ENCODE results near the gene MTX1.

The MTX1 gene

DNA sequence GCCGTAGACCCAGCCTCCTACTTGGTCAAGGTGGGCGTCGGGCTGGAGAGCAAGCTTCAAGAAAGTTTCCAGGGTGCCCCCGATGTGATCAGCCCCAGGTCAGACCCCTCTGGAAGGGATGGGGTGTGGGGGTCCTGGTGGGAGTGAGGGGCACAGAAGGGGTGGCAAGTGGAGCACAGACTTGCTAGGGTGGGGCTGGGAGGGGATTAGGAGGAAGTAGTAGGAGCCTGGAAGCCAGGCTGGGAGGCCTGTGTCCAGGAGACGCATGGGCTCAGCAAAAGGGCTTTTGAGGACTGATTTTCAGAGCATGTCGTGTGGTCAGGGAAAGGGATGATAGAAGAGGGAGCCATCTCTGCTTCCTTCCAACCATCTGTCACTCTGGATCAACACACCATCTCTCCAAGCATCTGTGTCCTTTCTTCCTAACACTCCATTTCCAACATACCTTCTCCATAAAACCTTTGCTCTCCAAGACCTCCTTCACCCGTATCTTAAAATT lies 26.4 kb upstream of the MTX1 start:
- no peak for TF ChIP-seq ZFX (IDR thresholded peaks at IDR 0.05)
- TF ChIP-seq, protein P1, sequence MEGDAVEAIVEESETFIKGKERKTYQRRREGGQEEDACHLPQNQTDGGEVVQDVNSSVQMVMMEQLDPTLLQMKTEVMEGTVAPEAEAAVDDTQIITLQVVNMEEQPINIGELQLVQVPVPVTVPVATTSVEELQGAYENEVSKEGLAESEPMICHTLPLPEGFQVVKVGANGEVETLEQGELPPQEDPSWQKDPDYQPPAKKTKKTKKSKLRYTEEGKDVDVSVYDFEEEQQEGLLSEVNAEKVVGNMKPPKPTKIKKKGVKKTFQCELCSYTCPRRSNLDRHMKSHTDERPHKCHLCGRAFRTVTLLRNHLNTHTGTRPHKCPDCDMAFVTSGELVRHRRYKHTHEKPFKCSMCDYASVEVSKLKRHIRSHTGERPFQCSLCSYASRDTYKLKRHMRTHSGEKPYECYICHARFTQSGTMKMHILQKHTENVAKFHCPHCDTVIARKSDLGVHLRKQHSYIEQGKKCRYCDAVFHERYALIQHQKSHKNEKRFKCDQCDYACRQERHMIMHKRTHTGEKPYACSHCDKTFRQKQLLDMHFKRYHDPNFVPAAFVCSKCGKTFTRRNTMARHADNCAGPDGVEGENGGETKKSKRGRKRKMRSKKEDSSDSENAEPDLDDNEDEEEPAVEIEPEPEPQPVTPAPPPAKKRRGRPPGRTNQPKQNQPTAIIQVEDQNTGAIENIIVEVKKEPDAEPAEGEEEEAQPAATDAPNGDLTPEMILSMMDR (conservative IDR thresholded peaks at IDR 0.05), result no peak
- no peak overlapping the region for H3K27ac ChIP-seq

DNA sequence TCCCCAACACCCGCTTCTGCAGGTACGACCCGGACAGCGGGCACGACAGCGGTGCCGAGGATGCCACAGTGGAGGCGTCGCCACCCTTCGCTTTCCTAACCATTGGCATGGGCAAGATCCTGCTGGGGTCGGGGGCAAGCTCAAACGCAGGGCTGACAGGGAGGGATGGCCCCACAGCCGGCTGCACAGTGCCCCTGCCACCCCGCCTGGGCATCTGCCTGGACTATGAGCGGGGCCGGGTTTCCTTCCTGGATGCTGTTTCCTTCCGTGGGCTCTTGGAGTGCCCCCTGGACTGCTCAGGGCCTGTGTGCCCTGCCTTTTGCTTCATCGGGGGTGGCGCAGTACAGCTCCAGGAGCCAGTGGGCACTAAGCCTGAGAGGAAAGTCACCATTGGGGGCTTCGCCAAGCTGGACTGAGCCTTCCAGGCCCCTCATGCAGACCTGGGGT lies 24.7 kb upstream of the MTX1 start:
- no peak overlapping the region for H3K27ac ChIP-seq
- TF ChIP-seq ZFX (IDR thresholded peaks at IDR 0.05), result no peak
- TF ChIP-seq, protein P1 (conservative IDR thresholded peaks at IDR 0.05), result no peak

DNA sequence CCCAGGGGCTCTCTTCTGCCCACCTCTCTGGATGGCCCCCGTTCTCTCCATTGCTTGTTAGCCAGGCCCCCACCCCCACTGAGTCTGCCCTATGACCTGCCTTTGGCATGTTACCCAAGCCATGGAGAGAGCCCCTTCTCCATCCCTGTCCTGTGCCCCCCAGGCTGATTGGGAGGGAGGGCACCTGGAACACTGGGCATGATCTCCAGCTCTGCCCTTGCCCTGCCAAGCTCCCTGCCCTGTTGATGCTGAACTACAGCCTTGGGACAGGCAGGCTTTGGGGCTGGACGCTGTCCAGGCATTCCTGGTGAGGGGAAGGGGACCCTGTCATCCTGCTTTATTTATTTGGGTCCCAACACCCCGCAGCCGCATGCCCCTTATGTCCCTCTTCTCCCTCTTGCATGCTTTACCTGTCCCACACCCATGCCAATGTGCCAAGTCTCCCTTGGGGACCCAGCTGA lies 24.1 kb upstream of the MTX1 start:
- H3K27ac ChIP-seq, result no peak overlapping the region
- no peak for TF ChIP-seq ZFX (IDR thresholded peaks at IDR 0.05)
- TF ChIP-seq, protein P1 (conservative IDR thresholded peaks at IDR 0.05), result no peak

DNA sequence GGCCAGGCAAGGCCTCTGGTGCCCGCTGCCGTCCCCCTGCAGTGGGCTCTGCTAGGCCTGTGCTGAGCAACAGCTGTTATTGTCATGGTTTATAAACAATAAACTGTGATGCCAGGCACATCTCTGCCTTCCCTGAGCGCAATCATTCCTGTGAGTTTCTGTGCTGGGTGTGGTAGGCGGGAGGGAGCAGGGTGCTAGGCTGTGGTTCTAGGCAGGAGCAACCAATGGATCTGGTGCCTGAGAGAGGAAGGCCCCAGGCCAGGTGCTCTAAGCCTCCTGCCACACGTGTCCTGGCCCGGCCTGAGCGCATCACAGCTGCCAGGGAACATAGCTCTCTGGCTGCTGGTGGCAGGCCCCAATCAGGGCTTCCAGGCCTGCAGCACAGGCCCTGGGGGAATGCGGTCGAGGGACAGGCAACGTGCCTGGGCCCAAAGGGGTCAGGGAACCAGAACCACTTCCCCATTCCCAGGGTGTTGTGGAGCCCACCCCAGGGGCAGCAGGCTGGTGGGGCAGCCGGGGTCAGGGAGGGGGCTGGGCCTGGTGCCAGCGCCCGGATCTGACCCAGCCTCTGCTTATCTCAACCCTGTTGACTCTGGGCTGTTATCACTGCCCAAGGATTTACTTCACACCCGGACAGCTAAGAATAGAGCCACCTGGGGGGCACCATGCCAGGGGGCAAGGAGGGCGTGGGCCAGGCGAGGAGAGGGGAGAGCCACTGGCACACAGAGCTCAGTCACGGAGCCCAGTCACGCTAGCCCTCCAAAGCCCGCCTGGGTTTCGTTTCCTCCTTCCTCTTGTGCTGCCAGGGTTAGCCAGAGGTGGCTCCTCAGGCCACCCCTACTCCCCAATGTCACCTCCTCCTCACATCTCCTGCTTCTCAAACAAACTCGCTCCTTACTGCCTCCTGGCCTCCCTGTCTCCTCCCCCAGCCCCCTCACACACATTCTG lies 23.4 kb upstream of the MTX1 start:
- TF ChIP-seq ZFX (IDR thresholded peaks at IDR 0.05), result no peak
- TF ChIP-seq, protein P1 (conservative IDR thresholded peaks at IDR 0.05), result no peak
- H3K27ac ChIP-seq, result no peak overlapping the region

DNA sequence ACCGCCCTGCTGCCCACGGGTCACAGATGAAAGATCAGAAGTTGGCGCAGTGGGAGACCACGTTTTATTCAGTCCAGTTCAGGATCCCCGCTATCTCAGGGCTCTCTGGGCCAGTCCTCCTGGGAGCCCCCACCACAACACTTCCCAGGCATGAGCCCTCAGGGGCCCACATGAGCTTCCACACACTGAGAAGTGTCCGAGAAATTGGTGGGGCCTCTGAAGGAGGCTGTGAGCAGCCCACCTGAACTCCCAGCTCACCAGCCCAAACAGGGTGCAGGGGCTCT lies 22.8 kb upstream of the MTX1 start:
- TF ChIP-seq, protein P1 (conservative IDR thresholded peaks at IDR 0.05), result no peak
- no peak for TF ChIP-seq ZFX (IDR thresholded peaks at IDR 0.05)
- no peak overlapping the region for H3K27ac ChIP-seq

DNA sequence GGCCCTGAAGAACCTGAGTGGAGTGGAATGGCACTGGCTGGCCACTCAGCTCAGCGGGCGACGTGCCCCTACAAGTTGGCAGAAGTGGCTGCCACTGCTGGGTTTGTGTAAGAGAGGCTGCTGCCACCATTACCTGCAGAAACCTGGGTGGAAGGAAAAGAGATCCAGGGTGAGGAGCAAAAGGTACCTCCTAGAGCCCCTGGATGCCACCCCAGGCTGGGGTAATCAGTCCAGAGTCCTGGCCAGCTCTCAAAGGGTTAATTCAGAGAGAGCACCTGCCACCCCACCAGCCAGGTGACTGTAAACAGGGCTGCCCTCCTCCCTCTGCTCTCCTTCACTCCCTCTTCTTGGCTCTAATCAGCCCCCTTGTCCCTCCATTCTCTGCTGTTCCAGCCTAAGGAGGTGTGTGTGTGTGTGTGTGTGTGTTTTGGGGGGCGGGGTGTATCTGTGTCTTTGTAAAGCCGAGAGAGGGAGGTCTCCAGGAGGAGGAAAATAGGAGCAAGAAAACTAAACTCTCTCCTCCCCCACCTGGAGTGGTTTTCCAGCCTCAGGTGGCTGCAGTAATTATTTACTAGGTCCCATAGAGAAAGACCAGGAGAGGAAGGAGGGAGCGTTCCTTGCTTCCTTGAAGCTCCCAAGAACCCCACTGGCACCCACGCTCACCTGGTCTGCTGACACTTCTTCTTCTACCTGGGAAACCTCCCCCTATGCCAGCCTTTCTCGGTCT lies 22.3 kb upstream of the MTX1 start:
- H3K27ac ChIP-seq, result no peak overlapping the region
- TF ChIP-seq, protein P1 (conservative IDR thresholded peaks at IDR 0.05), result no peak

Measured in C4-2B (cell line).